GM21528 (cell line): ENCODE results near the gene DMD.
"Not testable (repeated sequence)": the region's sequence is repeated elsewhere in the genome, so short reads cannot be mapped to it uniquely, and the experiment has no call there.

ENCODE experiments used
- ATAC-seq: cut with Tn5 transposase; IDR thresholded peaks from one replicate; pipeline ENCODE4 v1.9.1; 2021; ENCODE audit warnings: mild to moderate bottlenecking, moderate library complexity; ENCODE audit not compliant: unreplicated experiment, low FRiP score

DMD gene

GRCh38 chrX:33211356-33212260 lies at the start of gene DMD:
Gene DMD (minus strand): TSS chrX:33211549. CDS start chrX:33211312, 237 bp downstream.
- ATAC-seq: no peak

GRCh38 chrX:33252306-33252825 lies 41.0 kb upstream of the DMD start:
- ATAC-seq: no peak

- no peak for ATAC-seq
Observed at GRCh38 chrX:33218819-33219218, 7.5 kb upstream of the DMD start.

GRCh38 chrX:33210156-33210555 lies 1.2 kb downstream of the DMD start:
- no peak for ATAC-seq

- no peak for ATAC-seq
Observed at GRCh38 chrX:33207056-33207455, 4.3 kb downstream of the DMD start.

GRCh38 chrX:33205321-33205720 lies 6.0 kb downstream of the DMD start:
- no peak for ATAC-seq

- ATAC-seq: no peak
Observed at GRCh38 chrX:33204889-33205288, 6.5 kb downstream of the DMD start.

- ATAC-seq: no peak
Observed at GRCh38 chrX:33198561-33199279, 12.6 kb downstream of the DMD start.

GRCh38 chrX:33195698-33196097 lies 15.7 kb downstream of the DMD start:
- ATAC-seq: no peak

- ATAC-seq: no peak
Observed at GRCh38 chrX:33194876-33195433, 16.4 kb downstream of the DMD start.

GRCh38 chrX:33194289-33194688 lies 17.1 kb downstream of the DMD start:
- ATAC-seq: no peak

GRCh38 chrX:33190016-33190415 lies 21.3 kb downstream of the DMD start:
- ATAC-seq: no peak

GRCh38 chrX:33188881-33189280 lies 22.5 kb downstream of the DMD start:
- ATAC-seq: no peak

- ATAC-seq: no peak
Observed at GRCh38 chrX:33188286-33188685, 23.1 kb downstream of the DMD start.

- not testable (repeated sequence) for ATAC-seq
Observed at GRCh38 chrX:33184803-33185202, 26.5 kb downstream of the DMD start.

GRCh38 chrX:33183361-33183760 lies 28.0 kb downstream of the DMD start:
- no peak for ATAC-seq

- no peak for ATAC-seq
Observed at GRCh38 chrX:33178690-33179089, 32.7 kb downstream of the DMD start.

GRCh38 chrX:33178218-33178617 lies 33.1 kb downstream of the DMD start:
- ATAC-seq: no peak

- ATAC-seq: no peak
Observed at GRCh38 chrX:33175201-33175600, 36.1 kb downstream of the DMD start.

- ATAC-seq: no peak
Observed at GRCh38 chrX:33171041-33171440, 40.3 kb downstream of the DMD start.

GRCh38 chrX:33161829-33162228 lies 49.5 kb downstream of the DMD start:
- ATAC-seq: no peak
